ENCODE measurements around the gene MINDY1.

GRCh38 chr1:151051356-151052009 is 44.8 kb upstream of the MINDY1 start:
- TF ChIP-seq, protein P1, sequence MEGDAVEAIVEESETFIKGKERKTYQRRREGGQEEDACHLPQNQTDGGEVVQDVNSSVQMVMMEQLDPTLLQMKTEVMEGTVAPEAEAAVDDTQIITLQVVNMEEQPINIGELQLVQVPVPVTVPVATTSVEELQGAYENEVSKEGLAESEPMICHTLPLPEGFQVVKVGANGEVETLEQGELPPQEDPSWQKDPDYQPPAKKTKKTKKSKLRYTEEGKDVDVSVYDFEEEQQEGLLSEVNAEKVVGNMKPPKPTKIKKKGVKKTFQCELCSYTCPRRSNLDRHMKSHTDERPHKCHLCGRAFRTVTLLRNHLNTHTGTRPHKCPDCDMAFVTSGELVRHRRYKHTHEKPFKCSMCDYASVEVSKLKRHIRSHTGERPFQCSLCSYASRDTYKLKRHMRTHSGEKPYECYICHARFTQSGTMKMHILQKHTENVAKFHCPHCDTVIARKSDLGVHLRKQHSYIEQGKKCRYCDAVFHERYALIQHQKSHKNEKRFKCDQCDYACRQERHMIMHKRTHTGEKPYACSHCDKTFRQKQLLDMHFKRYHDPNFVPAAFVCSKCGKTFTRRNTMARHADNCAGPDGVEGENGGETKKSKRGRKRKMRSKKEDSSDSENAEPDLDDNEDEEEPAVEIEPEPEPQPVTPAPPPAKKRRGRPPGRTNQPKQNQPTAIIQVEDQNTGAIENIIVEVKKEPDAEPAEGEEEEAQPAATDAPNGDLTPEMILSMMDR (conservative IDR thresholded peaks at IDR 0.05 in 1 of 2, IDR thresholded peaks at IDR 0.05 in 1 of 2; ENCODE audit: extremely low read depth in 1 of 2, insufficient read depth in 1 of 2, low read depth in 1 of 2, low read length in 2 of 2), result no peak
- TF ChIP-seq EZH2 (IDR thresholded peaks at IDR 0.05; ENCODE audit: borderline replicate concordance, low read length), result no peak
